Measurements from ENCODE around the gene UBE2QL1.

Gene UBE2QL1

GRCh38 chr5:6455571-6456200 lies 7.0 kb downstream of the UBE2QL1 start:
- no peak for DNase-seq

GRCh38 chr5:6456766-6457370 lies 8.2 kb downstream of the UBE2QL1 start:
- DNase-seq: no peak

- no peak for DNase-seq
These were observed 8.9 kb downstream of the UBE2QL1 start for GRCh38 chr5:6457592-6457991.

- DNase-seq: no peak
These were observed 10.2 kb downstream of the UBE2QL1 start for GRCh38 chr5:6458833-6459232.

- DNase-seq: no peak
These were observed 11.2 kb downstream of the UBE2QL1 start for GRCh38 chr5:6459896-6460295.

- DNase-seq: no peak
These were observed 12.3 kb downstream of the UBE2QL1 start for GRCh38 chr5:6461006-6461405.

GRCh38 chr5:6461793-6462650 lies 13.4 kb downstream of the UBE2QL1 start:
- DNase-seq: no peak

GRCh38 chr5:6462671-6463070 lies 14.0 kb downstream of the UBE2QL1 start:
- no peak for DNase-seq

- no peak for DNase-seq
These were observed 15.8 kb downstream of the UBE2QL1 start for GRCh38 chr5:6464441-6464840.

- no peak for DNase-seq
These were observed 17.5 kb downstream of the UBE2QL1 start for GRCh38 chr5:6465831-6466790.

- no peak for DNase-seq
These were observed 18.4 kb downstream of the UBE2QL1 start for GRCh38 chr5:6466975-6467567.

- DNase-seq: no peak
These were observed 18.9 kb downstream of the UBE2QL1 start for GRCh38 chr5:6467591-6467990.

GRCh38 chr5:6468104-6468503 lies 19.4 kb downstream of the UBE2QL1 start:
- no peak for DNase-seq

GRCh38 chr5:6468870-6469269 lies 20.2 kb downstream of the UBE2QL1 start:
- no peak for DNase-seq

- DNase-seq: no peak
These were observed 21.2 kb downstream of the UBE2QL1 start for GRCh38 chr5:6469836-6470235.

GRCh38 chr5:6470672-6471071 lies 22.0 kb downstream of the UBE2QL1 start:
- DNase-seq: no peak

- DNase-seq: no peak
These were observed 22.6 kb downstream of the UBE2QL1 start for GRCh38 chr5:6471252-6471651.

- DNase-seq: no peak
These were observed 24.1 kb downstream of the UBE2QL1 start for GRCh38 chr5:6472792-6473191.

GRCh38 chr5:6473284-6473683 lies 24.6 kb downstream of the UBE2QL1 start:
- DNase-seq: no peak

- DNase-seq: no peak
These were observed 27.1 kb downstream of the UBE2QL1 start for GRCh38 chr5:6475626-6476312.

- no peak for DNase-seq
These were observed 27.6 kb downstream of the UBE2QL1 start for GRCh38 chr5:6476313-6476661.

- DNase-seq: no peak
These were observed 30.1 kb downstream of the UBE2QL1 start for GRCh38 chr5:6478793-6479192.
